NCI-H446 (cell line): Measurements from ENCODE around the gene FBXO48.
A peak's percentile ranks its signal among the peaks of the same experiment; 100 is the strongest.
"Not testable (repeated sequence)": the region's sequence is repeated elsewhere in the genome, so short reads cannot be mapped to it uniquely, and the experiment has no call there.

ENCODE experiments used
- DNase-seq, 2 experiments: peaks; one replicate each; lab custom pipeline; 2025; lab: John Stamatoyannopoulos, UW

Gene FBXO48, protein sequence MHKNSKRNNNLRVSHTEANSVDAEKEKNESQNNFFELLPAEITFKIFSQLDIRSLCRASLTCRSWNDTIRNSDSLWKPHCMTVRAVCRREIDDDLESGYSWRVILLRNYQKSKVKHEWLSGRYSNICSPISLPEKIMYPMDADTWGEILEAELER

DNA sequence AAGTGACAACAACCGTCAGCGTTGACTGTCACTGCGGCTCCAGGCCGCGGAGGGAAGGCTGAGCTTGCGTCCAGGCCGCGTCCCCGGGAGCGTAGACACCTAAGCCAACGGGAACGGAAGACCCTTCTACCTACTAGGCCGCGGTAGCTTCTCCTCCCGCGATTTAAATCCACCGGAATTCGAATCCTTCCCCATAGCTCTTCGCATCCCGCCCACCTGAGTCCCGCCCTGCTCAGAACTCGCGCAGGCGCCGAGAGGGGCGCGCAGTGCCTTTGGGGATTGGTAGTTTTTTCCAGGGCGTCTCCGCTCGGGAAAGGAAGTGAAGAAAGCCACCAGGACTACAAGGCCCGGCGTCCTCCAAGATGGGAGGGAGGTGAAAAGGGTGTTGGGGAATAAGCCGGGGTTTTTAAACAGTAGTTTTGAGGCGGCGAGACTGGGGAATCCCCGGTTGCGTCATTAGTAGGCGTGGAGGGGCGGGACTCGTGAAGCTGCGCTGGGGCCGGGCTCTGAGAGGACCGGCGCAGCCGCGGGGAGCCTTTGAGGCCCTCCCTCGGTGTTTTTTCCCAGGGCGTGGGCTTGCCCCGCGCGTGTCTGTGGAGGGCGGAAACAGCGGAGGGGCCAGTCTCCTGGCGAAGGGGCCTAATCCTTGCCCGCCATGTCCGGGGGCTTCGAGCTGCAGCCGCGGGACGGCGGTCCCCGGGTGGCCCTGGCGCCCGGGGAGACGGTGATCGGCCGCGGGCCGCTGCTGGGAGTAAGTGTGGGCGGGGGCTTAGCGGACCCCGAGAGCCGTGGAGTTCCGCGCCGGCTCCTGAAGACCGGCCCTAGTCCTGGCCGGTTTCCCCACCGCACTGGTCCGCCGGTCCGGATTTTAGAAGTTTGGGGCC is at the start of gene FBXO48, which contains the start of gene APLF:
TSS of gene FBXO48 (minus strand) at position 218 of the 884 bp plus-strand sequence. CDS start 2,149 bp downstream, outside the sequence.
TSS of gene APLF (plus strand) at position 509 of the 884 bp plus-strand sequence. CDS start at position 656, 147 bp downstream.
- peak; percentile 98 for DNase-seq

DNA sequence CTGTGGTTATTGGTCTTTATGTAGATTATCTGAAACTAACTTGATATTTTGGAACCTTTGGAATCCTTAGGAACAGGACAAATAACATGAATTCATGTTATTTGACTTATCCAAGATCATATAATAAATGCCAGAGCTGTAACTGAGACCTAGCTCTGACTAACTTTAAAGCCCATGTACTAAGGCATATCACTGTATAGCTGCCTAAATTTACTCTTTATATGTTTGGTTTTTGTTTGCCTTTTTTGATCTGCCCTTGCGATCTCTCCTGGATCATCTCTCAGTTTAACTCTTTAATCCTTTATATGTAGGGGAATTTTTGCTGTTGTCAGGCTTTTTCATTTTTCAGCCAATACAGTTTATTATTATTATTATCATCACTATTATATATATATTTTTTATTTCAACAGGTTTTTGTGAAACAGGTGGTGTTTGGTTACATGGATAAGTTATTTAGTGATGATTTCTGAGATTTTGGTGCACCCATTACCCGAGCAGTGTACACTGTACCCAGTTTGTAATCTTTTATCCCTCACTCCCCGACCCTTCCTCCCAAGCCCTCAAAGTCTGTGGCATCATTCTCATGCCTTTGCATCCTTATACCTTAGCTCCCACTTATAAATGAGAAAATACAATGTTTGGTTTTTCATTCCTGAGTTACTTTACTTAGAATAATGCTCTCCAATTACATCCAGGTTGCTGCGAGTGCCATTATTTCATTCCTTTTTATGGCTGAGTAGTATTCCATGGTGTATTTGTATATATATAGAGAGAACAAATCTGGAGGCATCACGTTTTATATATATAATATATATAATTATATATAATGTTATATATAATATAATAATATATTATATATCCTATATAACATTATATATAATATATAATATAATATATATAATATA is 49.2 kb upstream of the FBXO48 start:
- no peak for DNase-seq

DNA sequence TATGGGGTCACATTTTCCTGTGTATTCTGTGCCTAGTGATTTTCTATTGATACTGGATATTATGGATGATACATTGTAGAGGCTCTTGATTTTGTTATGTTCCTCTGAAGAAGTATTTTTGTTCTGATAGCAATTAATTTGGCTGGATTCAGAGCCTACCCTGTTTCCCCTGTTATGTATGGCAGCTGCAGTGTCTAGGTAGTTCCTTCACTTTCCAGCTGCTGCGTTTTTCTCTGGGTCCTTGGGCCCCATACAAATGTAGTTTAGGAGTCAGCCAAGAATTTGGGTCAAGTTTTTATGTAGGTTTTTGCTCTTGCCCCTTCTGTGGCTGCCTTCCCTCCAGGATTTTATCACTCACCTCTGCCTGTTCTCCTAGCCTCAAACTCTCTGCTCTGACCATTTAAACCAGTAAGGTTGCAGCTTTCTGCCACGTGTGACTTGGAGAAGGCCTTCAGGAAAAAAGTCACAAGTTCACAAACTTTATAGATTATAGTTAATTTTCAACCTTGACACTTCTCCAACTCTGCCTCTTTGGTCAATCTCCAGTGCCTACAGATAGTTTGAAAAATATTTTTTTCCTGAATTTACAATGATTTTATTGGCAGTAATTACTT is 47.3 kb upstream of the FBXO48 start:
- no peak for DNase-seq

DNA sequence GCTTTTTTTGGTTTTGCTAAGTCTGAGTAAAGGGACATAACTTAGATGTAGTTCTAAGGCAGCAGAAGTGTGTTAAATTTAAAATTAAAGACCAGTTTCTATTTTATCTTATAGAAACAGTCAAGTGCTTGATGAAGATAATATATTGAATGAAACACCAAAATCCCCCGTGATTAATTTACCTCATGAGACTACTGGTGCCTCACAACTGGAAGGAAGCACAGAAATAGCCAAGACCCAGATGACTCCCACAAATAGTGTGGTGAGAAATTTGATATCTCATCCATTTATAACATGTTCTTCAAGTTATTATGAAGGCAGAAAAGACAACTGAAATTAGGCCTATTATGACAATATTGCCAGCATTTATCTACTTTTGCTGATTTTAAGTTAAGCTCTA is 45.9 kb upstream of the FBXO48 start:
- no peak for DNase-seq

DNA sequence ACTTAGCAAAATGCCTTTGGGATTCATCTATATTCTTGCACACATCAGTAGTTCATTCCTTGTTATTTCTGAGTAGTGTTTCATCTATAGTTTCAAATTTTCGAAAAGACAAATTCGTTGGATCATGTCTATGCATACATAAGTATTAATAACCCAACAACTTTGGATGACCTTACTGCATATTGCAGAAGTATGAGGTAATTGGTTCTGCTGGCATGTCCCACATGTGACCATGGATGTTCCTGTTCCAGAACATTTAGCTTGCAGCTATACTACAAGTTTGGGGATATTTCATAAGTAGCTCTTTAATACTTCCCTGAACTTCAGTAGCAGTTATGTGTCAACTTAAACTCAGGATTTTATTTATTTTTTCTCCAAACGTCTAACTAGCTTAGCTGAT is 45.2 kb upstream of the FBXO48 start:
- no peak for DNase-seq

DNA sequence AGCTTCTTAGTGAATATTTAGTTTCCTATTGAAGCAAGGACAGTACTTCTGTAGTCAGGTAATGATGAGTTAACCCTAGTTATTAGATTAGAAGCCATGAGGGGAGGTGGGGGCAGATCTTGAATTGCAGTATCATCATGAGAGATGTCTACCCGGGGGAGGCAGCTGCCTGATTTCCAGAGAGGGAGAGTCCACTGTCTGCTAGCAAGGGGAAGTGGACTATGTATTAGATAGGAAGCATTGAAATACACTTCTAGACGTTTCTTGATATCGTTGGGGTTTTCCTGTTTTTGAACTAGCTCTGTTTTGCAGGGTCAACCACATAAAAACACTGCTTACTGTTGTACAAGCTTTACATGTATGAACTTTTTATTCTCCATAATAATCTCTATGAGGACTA is 39.1 kb upstream of the FBXO48 start:
- DNase-seq, result no peak

DNA sequence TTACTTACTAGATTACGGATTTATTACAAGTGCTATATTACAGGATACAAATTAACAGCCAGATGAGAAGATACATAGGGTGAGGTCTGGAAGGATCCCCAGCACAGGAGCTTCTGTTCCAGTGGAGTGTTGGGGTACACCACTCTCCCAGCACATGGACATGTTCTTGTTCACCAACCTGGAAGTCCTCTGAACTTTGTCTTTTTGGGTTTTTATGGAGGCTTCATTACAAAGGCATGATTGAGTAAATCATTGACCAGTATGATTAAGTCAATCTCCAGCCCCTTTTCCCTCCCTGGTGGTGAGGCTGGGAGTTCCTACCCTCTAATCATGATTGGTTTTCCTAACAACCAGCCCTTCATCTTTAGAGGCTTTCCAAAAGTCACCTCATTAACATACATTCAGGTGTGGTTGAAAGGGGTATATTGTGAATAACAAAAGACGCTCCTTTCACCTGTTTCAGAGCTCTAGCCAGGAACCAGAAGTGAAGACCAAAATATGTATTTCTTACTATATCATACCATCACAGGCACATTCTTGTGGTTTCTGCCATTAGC is 38.6 kb upstream of the FBXO48 start:
- DNase-seq, result no peak

DNA sequence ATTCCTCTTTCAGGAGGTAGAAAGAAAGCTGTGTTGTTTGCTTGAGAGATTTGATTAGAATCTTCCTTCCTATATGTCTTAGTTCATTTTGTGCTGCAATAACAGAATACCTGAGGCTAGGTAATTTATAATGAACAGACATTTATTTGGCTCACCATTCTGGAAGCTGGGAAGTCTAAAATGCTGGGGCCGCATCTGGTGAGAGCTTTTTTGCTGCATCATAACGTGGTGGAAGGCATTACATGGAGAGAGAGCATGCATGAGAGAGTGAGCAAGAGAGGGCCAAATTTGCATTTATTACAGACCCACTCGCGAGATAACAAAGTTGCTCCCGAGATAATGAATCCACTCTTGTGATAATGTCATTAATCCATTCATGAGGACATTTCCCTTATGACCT is 34.7 kb upstream of the FBXO48 start:
- DNase-seq, result no peak

DNA sequence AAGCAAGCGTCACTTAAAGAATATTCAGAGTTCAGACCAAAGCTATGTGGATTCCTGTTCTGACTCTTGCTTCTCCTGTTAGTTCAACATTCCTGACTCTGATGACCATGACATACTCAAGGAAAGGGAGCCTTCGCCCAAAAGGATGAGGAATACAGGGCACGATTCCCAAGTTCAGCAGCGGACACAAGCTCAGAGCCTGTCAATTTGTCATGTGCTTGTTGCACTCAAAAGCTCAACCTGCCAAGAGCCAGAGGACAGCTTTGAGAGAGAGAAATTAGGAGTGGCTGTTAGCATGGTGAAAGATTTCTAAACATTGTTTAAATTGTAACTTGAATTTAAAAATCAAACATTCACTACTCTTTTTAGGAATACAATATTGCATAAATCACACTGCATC is 33.6 kb upstream of the FBXO48 start:
- no peak for DNase-seq

DNA sequence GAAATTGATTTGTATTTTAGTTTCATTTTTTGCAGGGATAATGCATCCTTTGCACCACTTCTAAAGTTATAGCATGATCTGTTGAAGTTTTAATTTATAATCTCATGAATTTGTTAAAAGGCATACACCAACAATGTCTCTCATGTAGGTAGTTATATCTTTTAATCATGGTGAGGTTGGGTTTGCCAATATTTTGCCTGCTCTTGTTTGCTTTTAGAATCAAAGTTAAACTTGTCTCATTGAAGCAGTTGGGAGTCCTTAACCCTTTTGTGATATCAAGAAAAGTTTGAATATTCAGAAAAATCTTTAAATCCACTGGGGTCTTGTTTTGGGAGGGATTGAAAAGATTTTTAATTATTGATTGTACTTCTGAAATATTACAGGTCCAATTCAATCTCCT is 32.0 kb upstream of the FBXO48 start:
- DNase-seq, result no peak

DNA sequence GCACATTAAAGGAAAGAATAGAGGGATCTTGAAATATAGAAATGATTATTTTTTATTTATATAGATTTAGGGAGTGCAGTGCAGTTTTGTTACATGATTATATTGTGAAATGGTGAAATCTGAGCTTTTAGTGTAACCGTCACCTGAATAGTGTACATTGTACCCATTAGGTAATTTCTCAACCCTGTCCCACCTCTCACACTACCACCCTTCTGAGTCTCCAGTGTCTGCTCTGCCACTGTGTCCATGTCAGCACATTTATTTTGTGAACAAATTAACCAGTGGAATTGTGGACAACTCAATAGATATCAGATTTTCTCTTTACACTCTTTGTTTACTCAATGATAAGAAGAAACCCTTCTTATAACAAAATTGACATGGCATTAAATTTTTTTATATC is 24.5 kb upstream of the FBXO48 start:
- no peak for DNase-seq

DNA sequence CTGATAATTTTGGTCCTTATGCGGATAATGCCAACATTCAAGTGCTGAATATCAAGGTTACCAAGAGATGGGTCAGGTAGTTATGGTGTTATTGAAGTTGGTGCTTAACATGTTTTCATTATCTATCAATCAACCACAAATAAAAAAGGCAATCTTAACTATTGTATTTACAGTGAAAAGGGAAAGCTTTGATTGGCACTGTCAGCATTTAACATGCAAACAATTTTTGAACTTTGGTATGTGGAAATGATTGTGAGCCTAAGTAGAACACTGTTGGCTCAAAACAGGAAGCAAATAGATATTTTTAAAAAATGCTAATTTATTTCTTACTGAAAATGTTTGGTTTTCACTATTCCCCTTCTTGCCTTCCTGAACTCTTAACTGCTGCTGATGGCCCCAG is 22.2 kb upstream of the FBXO48 start:
- no peak for DNase-seq

DNA sequence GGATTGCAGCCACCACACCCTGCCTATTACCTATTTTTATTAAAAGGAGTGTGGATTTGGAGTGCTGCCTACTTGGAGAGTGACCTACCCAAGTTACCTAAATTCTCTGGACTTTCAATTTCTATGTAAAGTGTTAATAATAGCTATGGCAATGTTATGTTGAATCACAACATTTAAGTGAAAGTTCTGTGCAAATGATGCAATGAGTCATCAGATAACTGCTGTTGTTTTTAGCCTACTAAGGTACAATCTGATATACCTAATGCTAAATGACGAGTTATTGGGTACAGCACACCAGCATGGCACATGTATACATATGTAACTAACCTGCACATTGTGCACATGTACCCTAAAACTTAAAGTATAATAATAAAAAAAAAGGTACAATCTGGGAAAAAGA is 21.5 kb upstream of the FBXO48 start:
- DNase-seq, result not testable (repeated sequence)

DNA sequence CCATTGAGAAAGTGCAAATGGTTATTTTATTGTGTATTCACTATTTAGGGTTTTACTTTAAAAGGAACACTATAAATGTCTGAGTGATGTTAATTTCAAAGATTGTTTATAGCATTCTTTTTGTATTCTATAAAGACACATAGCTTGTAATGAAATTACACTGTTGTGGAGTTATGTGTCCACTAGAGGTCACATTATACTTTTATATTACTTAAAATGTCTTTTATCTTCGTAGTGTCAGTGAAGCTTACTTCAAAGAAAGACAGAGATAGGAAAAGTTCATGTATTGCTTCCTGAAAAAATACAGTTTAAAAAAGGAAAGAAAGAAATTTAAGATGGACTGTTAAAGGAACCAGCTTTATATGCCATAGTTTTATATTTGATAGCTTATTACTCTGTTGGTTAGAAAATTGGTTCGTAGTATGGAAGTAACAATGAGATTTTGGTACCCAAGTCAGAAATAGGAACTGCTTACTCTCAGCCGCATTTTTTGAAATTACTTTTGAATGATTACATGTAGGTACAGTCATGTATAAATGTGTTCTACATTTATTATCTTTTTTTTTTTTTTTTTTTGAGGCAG is 20.8 kb upstream of the FBXO48 start:
- peak in 1 of 2 experiments; percentile 9 for DNase-seq

DNA sequence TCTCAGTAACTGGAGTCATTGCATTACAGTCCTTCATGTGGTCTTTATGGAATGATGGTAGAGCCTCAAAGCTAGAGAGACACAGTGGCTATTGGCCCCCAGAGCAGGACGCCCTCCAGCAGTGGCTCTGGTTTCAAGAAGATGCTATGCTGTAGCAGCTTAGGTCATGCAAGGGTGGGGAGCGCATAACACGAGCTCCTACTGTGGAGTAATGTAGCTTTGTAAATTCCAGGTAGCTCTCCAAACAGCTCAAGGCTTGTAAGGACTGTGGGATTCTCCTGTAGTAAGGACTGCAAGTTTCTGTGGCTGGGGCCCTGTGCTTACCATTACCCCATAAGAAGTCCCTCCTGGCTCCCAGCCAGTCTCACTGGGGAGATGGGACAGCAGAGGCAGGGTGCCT is 15.9 kb upstream of the FBXO48 start:
- DNase-seq, result no peak

DNA sequence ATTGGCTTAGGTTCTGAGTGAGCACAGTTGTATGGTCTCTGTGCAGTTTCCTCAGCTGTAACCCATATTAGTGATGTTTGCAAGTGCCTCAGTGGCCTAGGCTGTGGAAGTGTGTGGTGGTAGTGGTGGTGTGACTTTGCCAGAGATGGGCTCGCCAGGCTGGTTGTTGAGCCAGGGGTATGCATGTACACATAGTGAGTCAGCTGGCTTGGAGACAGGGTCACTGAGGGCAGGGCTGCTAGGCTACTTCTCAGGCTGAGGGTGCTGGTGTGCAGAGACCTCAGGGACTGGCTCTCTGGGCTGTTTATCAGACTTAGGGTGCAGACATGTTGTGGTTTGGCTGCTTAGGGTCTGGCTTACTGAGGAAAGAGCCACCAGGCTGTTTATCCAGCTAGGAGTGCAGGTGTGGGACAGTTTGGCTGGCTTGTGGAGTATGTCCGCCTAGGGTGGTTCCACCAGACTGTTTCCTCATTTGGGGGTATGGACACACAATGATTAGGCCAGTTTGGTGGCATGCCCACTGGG is 15.3 kb upstream of the FBXO48 start:
- no peak for DNase-seq

DNA sequence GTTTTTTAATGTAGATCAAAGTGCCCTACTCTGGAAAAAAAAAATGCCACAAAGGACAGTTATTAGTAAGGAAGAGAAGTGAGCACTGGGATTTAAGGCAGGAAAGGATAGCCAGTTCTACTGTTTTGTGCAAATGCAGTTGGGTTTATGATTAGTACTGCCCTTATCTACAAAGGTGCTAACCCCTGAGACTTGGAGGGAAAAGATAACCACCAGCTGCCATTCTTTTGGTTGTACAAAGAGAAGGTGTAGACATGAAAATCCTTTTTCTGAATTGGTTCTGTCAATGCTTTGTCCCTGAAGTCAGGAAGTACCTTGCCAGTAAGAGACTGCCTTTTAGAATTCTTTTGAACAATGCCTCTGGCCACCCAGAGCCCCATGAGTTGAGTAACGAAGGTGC is 11.6 kb upstream of the FBXO48 start:
- no peak for DNase-seq

DNA sequence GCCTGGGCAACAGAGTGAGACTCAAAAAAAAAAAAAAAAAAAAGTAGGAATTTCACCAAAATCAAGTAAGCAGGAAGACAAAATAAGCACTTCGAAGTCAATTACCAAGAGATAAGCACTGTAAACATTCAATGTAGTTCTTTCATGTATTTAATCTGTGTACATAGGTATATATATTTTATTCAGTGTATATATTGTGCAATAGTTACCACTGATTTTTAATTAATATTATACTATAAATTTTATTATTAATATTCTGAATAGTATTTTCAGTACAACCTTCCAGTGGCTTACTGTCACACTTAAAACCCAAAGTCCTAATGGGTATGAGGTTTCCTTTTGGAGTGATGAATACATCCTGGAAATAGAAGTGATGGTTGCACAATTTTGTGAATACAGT is 9.4 kb upstream of the FBXO48 start:
- DNase-seq, result no peak

DNA sequence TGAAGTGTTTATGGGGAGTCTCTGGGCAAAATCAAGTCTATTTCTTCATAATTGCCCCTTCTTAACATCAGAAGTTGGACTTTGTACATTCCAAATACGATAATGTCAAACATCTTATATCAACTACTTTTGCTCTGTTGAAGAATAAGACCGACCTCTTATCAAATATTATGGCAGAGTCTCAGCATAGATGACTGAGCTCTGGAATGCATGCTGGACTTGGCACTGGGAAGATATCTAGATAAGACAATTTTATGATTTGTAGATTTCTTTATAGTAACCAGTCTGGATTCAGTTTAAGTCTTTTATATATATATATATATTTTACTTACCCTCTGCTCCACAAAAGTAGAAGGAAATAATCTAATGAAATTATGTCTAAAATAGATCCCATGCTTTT is 8.5 kb upstream of the FBXO48 start:
- no peak for DNase-seq

DNA sequence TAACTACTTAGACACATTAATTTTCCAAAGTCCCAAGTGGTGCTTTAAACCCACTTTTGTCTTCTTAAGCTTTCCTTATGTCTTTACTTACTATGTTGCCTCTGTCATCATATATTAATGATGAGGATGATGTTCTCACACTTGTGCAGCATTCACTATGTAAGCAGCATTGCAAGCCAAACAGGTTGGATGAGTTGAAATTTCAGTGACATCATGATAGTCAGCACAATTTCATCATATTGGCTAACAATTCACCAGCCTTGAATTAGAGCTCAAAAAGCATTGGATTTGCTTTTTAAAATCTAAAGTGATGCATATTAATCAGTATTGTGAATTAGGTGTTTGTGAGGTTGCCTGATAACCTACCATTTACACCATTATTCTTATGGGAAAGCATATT is 8.0 kb upstream of the FBXO48 start:
- DNase-seq, result no peak

DNA sequence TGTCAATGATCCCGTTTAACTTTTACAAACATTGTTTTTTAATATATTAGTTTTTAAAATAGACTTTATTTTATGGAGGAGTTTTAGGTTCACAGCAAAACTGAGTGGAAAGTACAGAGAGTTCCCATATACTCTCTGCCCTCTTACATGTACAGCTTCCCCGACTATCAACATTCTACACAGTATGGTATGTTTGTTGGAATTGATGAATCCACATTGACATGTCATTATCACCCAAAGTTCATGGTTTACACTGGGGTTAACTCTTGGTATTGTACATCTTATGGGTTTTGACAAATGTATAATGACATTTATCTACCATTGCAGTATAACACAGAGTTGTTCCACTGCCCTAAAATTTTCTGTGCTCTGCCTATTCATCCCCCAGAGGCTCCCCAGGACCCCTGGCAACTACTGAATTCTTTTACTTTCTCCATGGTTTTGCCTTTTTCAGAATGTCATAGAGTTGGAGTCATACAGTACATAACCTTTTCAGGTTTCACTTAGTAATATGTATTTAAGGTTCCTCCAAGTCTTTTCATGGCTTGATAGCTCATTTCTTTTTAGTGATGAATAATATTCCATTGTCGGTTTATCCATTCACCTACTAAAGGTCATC is 5.8 kb upstream of the FBXO48 start:
- DNase-seq, result no peak
